Ramos (cell line): ENCODE results near the gene JPH2.

ENCODE experiments used
- in situ Hi-C: fragments of 300-500 bp; cut with MboI; formaldehyde crosslinking; loops from one replicate; pipeline ENCODE4 v1.14.3; 2022; ENCODE audit warnings: low sequenced_read_pairs; ENCODE audit not compliant: unreplicated experiment

JPH2 gene

DNA sequence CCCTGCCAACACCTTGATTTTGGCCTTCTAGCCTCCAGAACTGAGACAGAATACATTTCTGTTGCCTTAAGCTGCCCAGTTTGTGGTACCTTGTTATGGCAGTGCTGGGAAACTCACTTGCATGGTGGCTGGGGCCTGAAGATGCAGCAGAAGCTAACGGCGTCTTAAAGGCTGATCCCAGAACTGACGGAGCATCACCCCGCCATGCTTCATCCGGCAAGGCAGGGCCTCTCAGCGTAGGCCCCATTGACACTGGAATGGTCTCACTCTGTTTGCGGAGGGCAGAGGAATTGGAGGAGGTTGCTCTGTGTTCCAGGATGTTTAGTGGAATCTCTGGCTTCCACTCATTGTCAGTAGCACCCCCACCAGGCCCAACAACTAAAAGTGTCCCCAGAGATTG, 102.1 kb downstream of the JPH2 start:
- in situ Hi-C loops, result loop anchor here (5.0 to 10.0 kb wide), 2 partner anchors 540 to 638 kb away; no protein-coding TSS in a partner anchor

DNA sequence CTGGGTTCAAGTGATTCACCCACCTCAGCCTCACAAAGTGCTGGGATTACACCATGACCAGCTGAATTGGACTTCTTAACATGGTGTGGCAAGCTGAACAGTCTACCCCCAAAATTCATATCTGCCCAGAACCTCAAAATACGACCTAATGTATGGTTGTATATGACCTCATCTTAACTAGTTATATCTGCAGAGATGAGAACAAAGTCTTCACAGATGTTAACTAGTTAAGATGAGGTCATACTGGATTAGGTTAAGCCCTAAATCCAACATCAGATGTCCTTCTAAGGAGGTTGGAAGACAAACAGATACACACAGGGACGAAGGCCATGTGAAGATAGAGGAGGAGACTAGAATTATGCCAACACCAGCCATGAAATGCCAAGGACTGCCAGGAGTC, 102.5 kb downstream of the JPH2 start:
- in situ Hi-C loops, result loop anchor here (5.0 to 10.0 kb wide), 2 partner anchors 540 to 637 kb away; no protein-coding TSS in a partner anchor

DNA sequence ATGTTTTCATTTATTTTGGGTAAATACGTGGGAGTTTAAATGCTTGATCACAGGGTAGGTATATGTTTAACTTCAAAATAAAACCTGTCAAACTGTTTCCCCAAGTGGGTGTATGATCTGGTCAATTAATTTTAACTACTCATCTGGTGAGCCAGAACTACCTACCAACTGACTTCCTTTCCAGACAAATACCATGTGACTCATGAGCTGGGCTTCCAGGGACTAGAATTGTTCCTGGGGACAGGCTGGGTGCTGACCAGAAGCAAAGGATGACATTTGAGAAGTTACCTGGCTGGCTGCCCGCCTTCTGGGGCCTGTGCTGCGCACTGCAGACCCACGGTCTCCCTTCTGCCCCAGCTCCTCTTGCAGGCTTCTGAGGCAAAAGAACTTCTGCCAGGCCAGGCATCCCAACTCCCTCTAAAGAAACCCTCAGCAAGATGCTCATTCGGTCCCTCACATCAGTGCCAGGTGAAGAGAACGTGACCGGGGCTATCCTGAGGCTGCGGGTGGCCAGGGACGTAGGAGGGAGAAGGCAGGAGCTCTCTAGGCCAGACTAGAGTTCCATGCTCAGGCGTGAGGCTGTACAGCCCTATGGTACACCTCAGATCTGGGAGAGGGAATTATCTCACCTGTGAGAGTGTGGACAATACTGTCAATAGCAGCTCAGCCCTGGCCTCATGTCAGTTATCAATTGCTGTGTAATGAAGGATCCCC, 103.6 kb downstream of the JPH2 start:
- in situ Hi-C loops, result loop anchor here (5.0 to 10.0 kb wide), 2 partner anchors 539 to 636 kb away; no protein-coding TSS in a partner anchor

DNA sequence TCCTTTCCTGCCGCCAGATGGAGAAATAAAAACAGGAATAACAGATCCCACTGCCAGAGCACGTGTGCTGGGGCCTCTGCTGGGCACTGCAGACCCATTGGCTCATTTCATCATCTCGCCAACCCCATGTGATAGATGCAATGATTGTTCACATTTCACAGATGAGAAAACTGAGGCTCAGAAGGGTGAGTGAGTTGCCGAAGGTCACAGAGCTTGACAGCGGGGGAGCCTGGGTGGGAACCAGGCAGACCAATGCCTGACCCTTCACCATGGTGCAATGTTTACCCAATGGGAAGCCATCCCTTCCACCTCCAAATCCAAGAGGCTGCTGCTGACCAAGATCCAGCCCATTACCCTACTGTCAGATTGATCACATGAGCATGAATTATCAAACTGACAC, 105.1 kb downstream of the JPH2 start:
- in situ Hi-C loops, result loop anchor here (5.0 to 10.0 kb wide), 2 partner anchors 537 to 635 kb away; no protein-coding TSS in a partner anchor

DNA sequence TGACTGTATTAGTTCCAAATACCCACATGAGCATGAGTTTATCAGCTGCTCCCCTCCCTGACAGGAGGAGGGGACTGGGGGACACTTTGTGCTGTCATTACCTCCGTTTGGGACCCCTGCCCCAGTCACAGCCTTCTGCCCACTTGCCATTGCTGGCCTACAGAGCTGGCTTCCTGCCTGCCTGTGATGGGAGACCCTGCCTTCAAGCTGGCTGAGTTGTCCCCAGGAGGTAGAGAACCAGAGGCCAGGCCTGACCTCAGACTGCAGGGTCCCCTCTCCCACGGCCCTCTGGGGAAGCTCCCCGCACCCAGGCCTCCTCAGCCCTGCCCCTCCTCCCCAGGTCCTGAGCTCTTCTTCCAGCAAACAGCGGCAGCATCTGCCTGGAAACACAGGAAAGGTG, 105.5 kb downstream of the JPH2 start:
- in situ Hi-C loops, result loop anchor here (5.0 to 10.0 kb wide), 2 partner anchors 537 to 634 kb away; no protein-coding TSS in a partner anchor

DNA sequence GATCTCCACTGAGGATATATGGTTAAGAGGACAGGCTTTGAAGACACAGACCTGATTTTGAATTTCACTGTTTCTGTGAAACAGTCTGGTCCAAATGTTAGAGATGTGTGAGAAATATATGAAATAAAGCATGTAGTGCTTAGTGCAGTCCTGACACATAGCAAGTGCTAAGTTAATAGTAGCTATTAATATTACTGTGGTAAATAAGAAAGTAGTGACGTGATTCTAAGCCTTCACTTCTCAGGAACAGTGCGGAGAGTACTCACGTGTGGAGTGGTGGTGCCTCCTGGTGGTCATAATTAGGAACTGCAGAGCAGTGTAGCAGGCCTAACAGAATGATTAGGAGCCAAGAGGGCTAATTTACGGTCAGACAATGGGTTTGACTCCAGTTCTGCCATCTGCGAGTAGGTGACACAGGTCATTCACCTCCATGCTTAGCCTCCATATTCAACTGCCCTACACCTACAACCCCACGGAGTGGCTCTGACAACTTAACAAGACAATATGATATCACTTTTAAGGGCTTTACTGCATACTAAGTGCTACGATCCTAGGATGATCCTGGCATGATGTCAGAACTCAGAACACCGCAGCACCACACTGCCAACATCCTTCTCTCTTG, 106.2 kb downstream of the JPH2 start:
- in situ Hi-C loops, result loop anchor here (5.0 to 10.0 kb wide), 2 partner anchors 536 to 633 kb away; no protein-coding TSS in a partner anchor

DNA sequence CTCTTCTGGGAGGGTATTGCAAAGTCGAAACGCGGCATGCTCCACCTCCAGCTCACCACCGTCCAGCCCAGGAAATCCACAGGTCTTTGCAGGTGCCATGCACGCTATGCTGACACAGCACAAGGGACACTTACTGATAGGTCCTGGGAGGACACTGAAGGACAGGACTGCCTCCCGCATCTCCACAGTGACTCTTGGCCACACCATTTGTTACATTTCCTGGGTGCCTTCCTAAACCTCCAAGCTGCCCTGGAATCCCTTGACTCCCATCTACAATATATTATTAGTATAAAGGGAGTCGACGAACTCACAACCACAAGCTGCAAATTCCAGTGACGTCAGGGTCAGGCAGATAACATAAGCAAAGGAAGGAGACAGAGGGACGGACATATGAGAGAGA, 106.9 kb downstream of the JPH2 start:
- in situ Hi-C loops, result loop anchor here (5.0 to 10.0 kb wide), 2 partner anchors 535 to 633 kb away; no protein-coding TSS in a partner anchor

DNA sequence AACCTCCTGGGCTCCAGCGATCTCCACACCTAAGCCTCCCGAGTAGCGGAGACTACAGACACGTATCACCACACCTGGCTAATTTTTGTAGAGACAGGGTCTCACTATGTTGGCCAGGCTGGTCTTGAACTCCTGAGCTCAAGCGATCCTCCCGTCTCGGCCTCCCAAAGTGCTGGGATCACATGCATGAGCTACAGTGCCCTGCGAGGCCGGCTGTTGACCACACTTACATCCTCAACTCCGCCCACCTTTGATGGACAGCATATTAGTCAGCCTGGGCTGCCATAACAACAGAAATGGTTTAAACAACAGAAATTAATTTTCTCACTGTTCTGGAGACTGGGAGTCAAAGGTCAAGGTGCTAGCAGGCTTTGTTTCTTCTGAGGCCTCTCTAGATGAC, 107.7 kb downstream of the JPH2 start:
- in situ Hi-C loops, result loop anchor here (5.0 kb wide), 1 partner anchor 327 kb away; no protein-coding TSS in a partner anchor

DNA sequence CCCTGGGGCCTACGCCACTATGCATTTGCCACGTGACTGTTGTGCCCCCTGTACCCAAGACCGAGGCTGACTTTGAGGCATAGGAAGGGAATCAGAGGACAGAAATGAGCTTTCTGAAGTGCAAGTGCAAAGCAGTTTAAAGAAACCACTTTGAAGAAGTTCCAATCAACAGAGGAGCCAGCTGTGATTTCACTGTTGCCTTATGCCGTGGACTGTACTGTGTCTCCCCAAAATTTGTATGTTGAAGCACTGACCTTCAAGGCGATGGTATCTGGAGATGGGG, 111.1 kb downstream of the JPH2 start:
- in situ Hi-C loops, result loop anchor here (5.0 kb wide), 1 partner anchor 324 kb away; no protein-coding TSS in a partner anchor

DNA sequence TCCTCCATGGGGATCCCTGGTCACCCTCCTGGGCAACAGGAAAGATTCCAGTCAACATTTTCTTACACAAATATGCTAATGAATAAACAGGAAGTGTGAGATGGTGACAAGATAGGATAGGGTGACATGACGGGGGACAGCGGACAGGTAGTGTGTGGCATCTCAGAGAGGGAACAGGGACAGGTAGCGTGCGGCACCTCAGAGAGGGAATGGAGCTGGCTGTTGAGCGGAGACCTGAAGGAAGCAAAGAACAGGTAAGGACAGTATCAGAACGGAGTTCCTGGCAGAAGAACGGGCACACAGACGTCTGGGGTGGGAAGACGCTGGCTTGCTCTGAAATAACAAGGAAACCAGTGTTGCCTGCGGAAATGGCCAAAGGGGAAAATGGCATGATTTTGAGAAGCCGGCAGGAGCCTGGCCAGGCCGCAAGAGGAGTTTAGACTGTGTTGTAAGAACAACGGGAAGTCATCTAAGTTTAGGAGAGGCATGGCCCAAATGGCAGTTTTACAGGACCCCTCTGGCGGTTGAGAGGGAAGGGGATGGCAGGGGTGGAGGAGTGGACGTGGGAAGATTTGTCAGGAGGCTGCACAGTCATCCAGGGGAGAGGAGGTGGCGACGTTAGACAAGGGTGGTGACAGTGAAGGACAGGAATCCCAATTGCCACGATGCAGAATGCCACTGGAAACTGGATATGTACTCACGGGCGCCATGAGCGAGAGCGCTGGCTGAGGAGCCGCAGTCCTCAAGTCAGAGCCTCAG, 111.6 kb downstream of the JPH2 start:
- in situ Hi-C loops, result loop anchor here (5.0 kb wide), 1 partner anchor 323 kb away; no protein-coding TSS in a partner anchor

DNA sequence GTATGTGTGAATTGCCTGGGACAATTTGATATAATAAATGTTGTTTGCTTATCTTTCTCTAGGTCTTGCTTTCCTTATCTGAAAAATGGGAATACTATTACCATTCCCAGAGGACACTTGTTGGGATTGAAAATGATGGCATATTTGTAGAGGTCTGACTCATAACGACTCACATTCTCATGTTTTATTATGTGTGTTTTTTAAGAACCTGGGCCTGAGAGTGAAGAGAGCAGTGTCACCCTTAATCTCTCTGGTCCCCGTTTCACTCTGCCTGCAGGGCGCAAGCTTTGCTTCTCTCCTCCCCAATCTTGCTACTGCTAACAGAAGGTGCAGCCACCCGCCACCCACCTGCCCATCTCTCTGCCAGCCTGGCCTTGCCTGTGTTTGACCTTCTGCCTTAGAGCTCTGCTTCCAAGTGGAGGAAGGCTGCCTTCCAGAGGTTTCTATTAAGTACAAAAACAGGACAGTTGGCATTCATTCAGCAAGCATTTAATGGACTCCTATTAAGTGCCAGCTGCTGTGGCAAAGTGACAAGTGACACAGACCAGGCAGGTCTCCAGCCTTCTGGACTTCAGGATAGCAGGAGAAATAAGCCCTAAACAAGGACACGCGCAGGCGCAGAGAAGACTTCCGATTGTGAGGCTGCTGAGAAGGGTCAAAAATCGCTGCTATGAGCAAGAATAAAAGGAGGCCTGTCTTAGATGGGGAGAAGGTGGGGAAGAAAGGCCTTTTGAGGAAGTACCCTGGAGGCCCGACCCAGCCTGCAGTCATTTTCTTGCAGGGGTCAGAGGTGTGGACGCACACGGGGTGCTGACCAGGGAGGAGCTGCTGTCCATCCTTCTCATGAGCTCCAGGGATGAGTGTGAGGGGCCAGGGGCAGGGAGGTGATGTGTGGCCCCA, 112.5 kb downstream of the JPH2 start:
- in situ Hi-C loops, result loop anchor here (5.0 kb wide), 1 partner anchor 322 kb away; no protein-coding TSS in a partner anchor

DNA sequence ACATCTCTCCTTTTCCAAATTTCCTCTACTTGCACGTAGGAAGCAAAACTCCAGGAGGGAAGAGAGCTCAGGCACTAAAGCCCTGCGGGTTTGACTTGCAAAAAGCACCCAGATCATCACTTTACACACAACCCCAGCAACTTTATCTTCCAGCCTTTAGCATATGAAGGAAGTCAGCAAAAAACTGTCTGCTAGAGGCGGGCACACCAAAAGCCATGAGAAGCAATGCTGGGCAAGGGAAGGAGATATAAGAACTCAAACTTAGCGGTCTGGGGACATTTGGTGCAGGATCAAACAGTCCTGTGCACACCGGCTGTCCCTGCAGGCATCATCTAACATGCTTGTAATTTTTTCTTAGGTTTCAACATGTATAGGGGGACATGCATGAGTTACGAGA, 113.3 kb downstream of the JPH2 start:
- in situ Hi-C loops, result no loop called here

DNA sequence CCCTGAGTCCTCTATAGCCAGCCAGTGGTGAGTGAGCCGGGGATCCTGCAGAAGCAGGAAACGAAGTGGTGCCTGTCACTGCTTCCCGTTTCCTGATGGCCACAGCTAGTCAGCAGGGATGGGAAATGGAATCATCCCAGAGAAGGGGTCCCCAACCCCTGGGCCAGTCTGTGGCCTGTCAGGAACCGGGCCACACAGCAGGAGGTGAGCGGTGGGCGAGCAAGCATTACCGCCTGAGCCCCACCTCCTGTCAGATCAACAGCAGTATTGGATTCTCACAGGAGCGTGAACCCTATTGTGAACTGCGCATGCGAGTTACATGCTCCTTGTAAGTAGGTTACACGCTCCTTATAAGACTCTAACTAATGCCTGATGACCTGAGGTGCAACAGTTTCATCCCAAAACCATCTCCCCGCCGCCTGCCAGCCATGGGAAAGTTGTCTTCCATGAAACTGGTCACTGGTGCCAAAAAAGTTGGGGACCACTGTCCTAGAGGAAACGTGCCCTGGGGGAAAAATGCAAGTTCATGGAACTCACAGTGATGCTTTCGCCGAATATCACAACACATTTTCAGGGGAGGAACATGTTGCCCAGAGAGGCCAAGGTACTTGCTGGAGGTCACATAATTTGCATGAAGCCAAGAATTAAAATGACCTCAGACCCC, 113.8 kb downstream of the JPH2 start:
- in situ Hi-C loops, result no loop called here

DNA sequence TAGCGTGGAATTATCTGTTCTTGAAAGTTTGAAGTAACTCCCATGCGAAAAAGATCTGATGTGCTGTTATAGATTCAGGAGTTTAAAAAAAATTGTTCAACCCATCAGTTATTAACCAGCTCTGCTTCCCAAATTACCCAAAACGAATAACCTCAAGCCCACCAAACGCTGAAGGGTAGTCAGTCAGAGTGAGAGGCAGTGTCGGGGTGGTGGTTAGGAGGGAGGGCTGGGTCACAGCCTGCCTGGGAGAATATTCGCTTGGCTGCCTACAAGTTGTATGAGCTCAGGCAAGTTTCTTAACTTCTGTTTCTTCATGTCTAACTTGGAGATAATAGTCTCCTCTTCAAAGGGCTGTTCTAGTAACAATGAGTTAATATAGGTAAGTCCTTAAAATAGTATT, 114.6 kb downstream of the JPH2 start:
- in situ Hi-C loops, result no loop called here

DNA sequence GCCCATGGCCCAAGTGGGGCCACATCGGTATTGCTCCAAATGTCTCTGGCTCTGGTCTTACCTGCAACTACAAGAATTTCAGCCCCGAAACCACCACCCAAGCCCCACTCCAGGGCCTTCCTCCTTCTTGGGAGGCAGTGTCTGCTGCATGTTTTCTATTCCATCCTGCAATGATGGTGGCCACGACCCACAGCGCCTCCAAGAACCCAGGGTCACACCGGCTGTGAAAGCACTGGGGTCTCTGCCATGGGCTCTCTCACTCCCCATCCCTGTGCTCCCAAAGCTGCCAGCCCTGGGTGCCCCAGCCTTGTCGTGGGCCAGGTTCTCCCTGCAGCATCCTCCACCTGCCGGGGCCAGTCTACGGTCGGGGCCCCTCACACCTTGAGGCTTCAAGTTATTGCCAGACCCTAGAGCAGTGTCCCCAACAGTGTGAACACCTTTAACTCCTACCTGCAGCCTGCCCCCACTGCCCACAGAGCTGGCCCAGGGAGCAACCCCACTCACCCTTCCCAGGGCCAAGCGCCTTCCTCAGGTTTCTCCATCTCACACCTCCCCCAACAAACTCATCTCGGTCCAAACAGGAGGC, 115.4 kb downstream of the JPH2 start:
- in situ Hi-C loops, result no loop called here

DNA sequence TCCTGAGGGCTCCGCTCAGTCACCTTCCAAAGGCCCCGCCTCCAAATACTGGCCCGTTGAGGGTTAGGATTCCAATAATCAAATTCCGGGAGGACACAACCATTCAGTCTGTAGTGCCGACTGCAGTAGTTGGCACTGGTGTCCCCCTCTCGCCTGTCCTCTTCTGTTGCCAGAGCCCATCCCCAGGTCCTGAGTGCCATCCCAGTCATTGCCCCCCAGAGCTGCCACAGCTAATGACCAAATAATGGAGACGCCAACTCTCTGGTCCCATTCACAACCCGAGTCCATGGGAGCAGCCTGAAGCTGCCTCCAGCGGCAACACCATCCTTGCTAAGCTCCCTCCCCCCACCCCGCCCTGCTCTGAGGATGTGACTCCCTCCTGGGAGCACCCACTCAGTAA, 115.9 kb downstream of the JPH2 start:
- in situ Hi-C loops, result no loop called here

DNA sequence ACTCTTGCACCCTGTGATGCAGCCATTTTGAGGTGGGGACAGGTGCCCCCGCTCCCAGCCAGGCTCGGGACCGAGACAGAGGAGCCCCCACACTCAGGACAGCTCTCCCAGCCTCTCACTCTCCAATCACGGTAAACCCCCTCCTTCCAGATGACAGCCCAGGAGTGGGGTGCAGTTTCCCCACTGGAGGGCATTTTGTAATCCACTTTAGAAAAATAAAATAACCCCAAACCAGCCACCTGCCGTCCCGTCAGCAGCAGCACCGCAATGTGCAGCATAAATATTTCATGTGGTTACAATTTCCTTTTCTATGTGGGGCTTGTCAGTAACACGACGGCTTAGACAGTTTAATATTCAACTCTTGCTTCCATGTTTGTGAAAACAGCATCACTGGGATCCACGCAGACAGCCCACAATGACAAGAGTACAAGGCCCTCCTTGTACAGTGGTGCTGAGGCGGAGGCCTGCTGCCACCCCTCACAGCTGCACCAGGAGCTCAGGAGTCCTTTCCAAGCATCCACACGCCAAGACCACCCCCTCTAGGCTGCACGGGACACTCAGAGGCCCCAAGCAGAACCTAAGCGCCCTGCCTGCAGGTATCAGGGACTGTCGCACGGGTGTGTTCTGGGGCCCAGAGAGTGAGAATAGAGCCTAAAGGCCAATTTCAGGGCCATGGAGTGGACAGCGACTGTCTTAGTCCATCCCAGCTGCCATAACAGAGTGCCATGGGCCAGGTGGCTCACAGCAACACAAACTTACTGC, 116.7 kb downstream of the JPH2 start:
- in situ Hi-C loops, result no loop called here
